ENCODE data around the gene SLC27A5. TPM values are rescaled to one million over a fixed set of nuclear protein-coding genes. Genes with fewer than 3 reads are reported as not detected.

SLC27A5 gene
- total and polyA plus RNA-seq, 3 donors from 2014 or later = 29.1 to 63.6 (median 37.8) TPM

- intact Hi-C loops (cut with DNase I; ENCODE audit: low total_unique reads) = no loop called here
- H3K4me3 ChIP-seq = no peak overlapping the region
- no peaks in the 10 kb centered on the region for H3K9me3 ChIP-seq
- peaks cover 27% of the 10 kb centered on the region for H3K4me1 ChIP-seq
- TF ChIP-seq CTCF (IDR thresholded peaks at IDR 0.05) (no peak), POLR2A (IDR thresholded peaks at IDR 0.05) (no peak)
- H3K27me3 ChIP-seq = no peaks in the 10 kb centered on the region
- 86% methylated on average over 11 of the region's 11 CpGs; no CpG with 5 or more reads in 1 of the 2 donors for WGBS, 2 donors
- H3K27ac ChIP-seq = no peak overlapping the region
- no peak for DNase-seq
- H3K36me3 ChIP-seq (ENCODE audit: low read depth, missing control alignments) = peaks cover 4% of the 10 kb centered on the region
Observed at GRCh38 chr19:58549664-58550361, 38.0 kb upstream of the SLC27A5 start.

DNA sequence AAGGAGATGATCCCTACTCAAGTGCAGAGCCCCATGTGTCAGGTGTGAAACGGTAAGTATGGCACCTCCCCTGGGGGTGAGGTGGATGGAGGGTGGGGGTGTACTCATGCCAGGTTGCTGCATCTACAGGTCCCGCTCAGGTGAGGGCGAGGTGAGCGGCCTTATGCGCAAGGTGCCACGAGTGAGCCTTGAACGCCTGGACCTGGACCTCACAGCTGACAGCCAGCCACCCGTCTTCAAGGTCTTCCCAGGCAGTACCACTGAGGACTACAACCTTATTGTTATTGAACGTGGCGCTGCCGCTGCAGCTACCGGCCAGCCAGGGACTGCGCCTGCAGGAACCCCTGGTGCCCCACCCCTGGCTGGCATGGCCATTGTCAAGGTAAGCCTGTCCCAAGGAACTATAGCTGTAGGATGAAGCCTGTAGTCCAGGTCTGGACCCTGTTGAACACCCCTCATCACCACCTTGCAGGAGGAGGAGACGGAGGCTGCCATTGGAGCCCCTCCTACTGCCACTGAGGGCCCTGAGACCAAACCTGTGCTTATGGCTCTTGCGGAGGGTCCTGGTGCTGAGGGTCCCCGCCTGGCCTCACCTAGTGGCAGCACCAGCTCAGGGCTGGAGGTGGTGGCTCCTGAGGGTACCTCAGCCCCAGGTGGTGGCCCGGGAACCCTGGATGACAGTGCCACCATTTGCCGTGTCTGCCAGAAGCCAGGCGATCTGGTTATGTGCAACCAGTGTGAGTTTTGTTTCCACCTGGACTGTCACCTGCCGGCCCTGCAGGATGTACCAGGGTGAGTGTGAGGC lies 37.3 kb upstream of the SLC27A5 start:
- H3K4me3 ChIP-seq = no peak overlapping the region
- intact Hi-C loops (cut with DNase I; ENCODE audit: low total_unique reads) = no loop called here
- no peak overlapping the region for H3K27ac ChIP-seq
- no peak for DNase-seq
- peaks cover 24% of the 10 kb centered on the region for H3K4me1 ChIP-seq
- 84 to 86% methylated on average over 9 to 20 of the region's 20 CpGs for WGBS, 2 donors
- no peaks in the 10 kb centered on the region for H3K27me3 ChIP-seq
- TF ChIP-seq CTCF (IDR thresholded peaks at IDR 0.05) = no peak
- no peak for TF ChIP-seq POLR2A (IDR thresholded peaks at IDR 0.05)
- H3K9me3 ChIP-seq = no peaks in the 10 kb centered on the region
- peaks cover 4% of the 10 kb centered on the region for H3K36me3 ChIP-seq (ENCODE audit: low read depth, missing control alignments)

DNA sequence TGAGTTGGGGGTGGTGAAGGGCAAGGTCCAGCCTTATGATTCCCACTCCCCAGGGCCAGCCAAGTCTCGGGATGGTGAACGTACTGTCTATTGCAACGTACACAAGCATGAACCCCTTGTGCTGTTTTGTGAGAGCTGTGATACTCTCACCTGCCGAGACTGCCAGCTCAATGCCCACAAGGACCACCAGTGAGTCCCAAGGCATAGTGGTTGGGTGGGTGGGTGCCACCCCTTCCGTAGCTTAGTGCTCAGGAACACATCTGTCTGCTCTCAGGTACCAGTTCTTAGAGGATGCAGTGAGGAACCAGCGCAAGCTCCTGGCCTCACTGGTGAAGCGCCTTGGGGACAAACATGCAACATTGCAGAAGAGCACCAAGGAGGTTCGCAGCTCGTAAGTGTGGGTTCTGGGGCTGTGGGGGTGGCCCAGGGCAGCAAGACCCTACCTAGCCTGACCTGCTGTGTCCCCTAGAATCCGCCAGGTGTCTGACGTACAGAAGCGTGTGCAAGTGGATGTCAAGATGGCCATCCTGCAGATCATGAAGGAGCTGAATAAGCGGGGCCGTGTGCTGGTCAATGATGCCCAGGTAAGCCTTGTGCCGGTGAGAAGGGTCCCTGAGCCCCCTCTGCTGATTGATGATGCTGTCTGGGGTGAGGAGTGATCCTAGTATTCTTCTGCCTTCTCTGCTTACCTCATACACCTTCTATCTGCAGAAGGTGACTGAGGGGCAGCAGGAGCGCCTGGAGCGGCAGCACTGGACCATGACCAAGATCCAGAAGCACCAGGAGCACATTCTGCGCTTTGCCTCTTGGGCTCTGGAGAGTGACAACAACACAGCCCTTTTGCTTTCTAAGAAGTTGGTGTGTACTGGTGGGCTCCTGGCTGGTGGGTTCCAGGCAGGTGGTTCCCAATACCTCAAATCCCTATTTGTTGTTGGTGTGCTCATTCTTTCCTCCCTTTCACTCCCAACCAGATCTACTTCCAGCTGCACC lies 35.8 kb upstream of the SLC27A5 start:
- intact Hi-C loops (cut with DNase I; ENCODE audit: low total_unique reads) = no loop called here
- Histone ChIP-seq H3K27me3 (no peaks in the 10 kb centered on the region), H3K27ac (no peak overlapping the region), H3K9me3 (no peaks in the 10 kb centered on the region), H3K36me3 (ENCODE audit: low read depth, missing control alignments) (peaks cover 4% of the 10 kb centered on the region), H3K4me1 (peaks cover 22% of the 10 kb centered on the region), H3K4me3 (no peak overlapping the region)
- no peak for DNase-seq
- 86 to 87% methylated on average over 8 to 18 of the region's 18 CpGs for WGBS, 2 donors
- TF ChIP-seq POLR2A (IDR thresholded peaks at IDR 0.05) (no peak), CTCF (IDR thresholded peaks at IDR 0.05) (no peak)

GRCh38 chr19:58546019-58546530 lies 34.3 kb upstream of the SLC27A5 start:
- no peak for TF ChIP-seq CTCF (IDR thresholded peaks at IDR 0.05)
- intact Hi-C loops (cut with DNase I; ENCODE audit: low total_unique reads) = no loop called here
- Histone ChIP-seq H3K4me1 (peaks cover 22% of the 10 kb centered on the region), H3K9me3 (no peaks in the 10 kb centered on the region), H3K27me3 (no peaks in the 10 kb centered on the region), H3K27ac (peak overlapping the region in 1 of 2 donors; percentile 99), H3K4me3 (peak overlapping the region in 1 of 2 donors; percentile 88), H3K36me3 (ENCODE audit: low read depth, missing control alignments) (peaks cover 4% of the 10 kb centered on the region)
- no peak for DNase-seq
- WGBS, 2 donors = 0 to 11% methylated on average over 1 of the region's 1 CpG

All from testis (tissue), 3 donors.